Trophoblast cell (in vitro differentiated cells and primary cell): ENCODE data around the gene HS3ST4.

Source experiments
- DNase-seq, 2 donors: peaks; one replicate each; pipeline ENCODE4 v3.0.0-alpha.2; 2016
- H2AFZ ChIP-seq: 2 replicates; pipeline ENCODE4 v1.6.1; 2013; ENCODE audit warnings: low read length, moderate library complexity, mild to moderate bottlenecking; ENCODE audit not compliant: insufficient read depth, poor library complexity
- H2AK5ac ChIP-seq: 2 replicates; pipeline ENCODE4 v1.6.1; 2013; ENCODE audit warnings: mild to moderate bottlenecking, low read length
- H2BK120ac ChIP-seq: 2 replicates; pipeline ENCODE4 v1.6.1; 2013; ENCODE audit warnings: low read length, mild to moderate bottlenecking, moderate library complexity; ENCODE audit not compliant: insufficient read depth, poor library complexity
- H2BK12ac ChIP-seq: 2 replicates; pipeline ENCODE4 v1.6.1; 2013; ENCODE audit warnings: mild to moderate bottlenecking, low read length, moderate library complexity
- H2BK5ac ChIP-seq: 2 replicates; pipeline ENCODE4 v1.6.1; 2013; ENCODE audit warnings: low read length, low read depth, moderate library complexity, mild to moderate bottlenecking; ENCODE audit not compliant: poor library complexity
- H3K14ac ChIP-seq: 2 replicates; pipeline ENCODE4 v1.6.1; 2013; ENCODE audit warnings: mild to moderate bottlenecking, low read length
- H3K18ac ChIP-seq: 2 replicates; pipeline ENCODE4 v1.6.1; 2013; ENCODE audit warnings: mild to moderate bottlenecking, low read length
- H3K23ac ChIP-seq: 2 replicates; pipeline ENCODE4 v1.6.1; 2013; ENCODE audit warnings: low read length
- H3K27ac ChIP-seq: 2 replicates; pipeline ENCODE4 v1.5.1; 2013; ENCODE audit warnings: low read depth, mild to moderate bottlenecking, inconsistent platforms, low read length, moderate library complexity
- H3K27me3 ChIP-seq: 2 replicates; pipeline ENCODE4 v1.6.1; 2013; ENCODE audit warnings: inconsistent platforms, mild to moderate bottlenecking, low read length, moderate library complexity; ENCODE audit not compliant: insufficient read depth
- H3K36me3 ChIP-seq, 2 experiments: 1 replicate in 1 of 2; 2 replicates in 1 of 2; pipeline ENCODE4 v1.6.1; 2013; ENCODE audit warnings: low read length in 2 of 2, mild to moderate bottlenecking in 2 of 2, moderate library complexity in 1 of 2; ENCODE audit not compliant: insufficient read depth in 2 of 2, control insufficient read depth in 1 of 2
- H3K4ac ChIP-seq: 2 replicates; pipeline ENCODE4 v1.6.1; 2013; ENCODE audit warnings: low read depth, mild to moderate bottlenecking, low read length, moderate library complexity
- H3K4me1 ChIP-seq, 2 experiments: 1 replicate in 1 of 2; 2 replicates in 1 of 2; pipeline ENCODE4 v1.6.1; 2013; ENCODE audit warnings: low read length in 2 of 2, mild to moderate bottlenecking in 2 of 2, moderate library complexity in 1 of 2; ENCODE audit not compliant: insufficient read depth in 2 of 2, control insufficient read depth in 1 of 2
- H3K4me2 ChIP-seq: 2 replicates; pipeline ENCODE4 v1.6.1; 2013; ENCODE audit warnings: inconsistent platforms, mild to moderate bottlenecking, low read length, moderate library complexity
- H3K4me3 ChIP-seq: 2 replicates; pipeline ENCODE4 v1.5.1; 2013; ENCODE audit warnings: mild to moderate bottlenecking, low read depth, low read length, inconsistent platforms
- H3K79me1 ChIP-seq: one replicate; pipeline ENCODE4 v1.6.1; 2013; ENCODE audit warnings: low read length
- H3K79me2 ChIP-seq: 2 replicates; pipeline ENCODE4 v1.6.1; 2013; ENCODE audit warnings: low read length, mild to moderate bottlenecking; ENCODE audit not compliant: control insufficient read depth, insufficient read depth, poor library complexity
- H3K9ac ChIP-seq: 2 replicates; pipeline ENCODE4 v1.6.1; 2013; ENCODE audit warnings: mild to moderate bottlenecking, low read length
- H3K9me3 ChIP-seq: 2 replicates; pipeline ENCODE4 v1.6.1; 2013; ENCODE audit warnings: low read depth, mild to moderate bottlenecking, control low read depth, inconsistent platforms, low read length; ENCODE audit not compliant: insufficient read depth
- H4K12ac ChIP-seq: 2 replicates; pipeline ENCODE4 v1.6.1; 2013; ENCODE audit warnings: low read depth, mild to moderate bottlenecking, low read length, moderate library complexity
- H4K8ac ChIP-seq: 2 replicates; pipeline ENCODE4 v1.6.1; 2013; ENCODE audit warnings: low read depth, mild to moderate bottlenecking, low read length, moderate library complexity
- H4K91ac ChIP-seq: one replicate; pipeline ENCODE4 v1.6.1; 2013; ENCODE audit warnings: low read depth, mild to moderate bottlenecking, low read length, moderate library complexity
- whole genome bisulfite sequencing: extraction: QIAGEN DNeasy Blood & Tissue Kit; methylation state at CpG from one replicate; pipeline ENCODE4 v1.1.7; 2013; ENCODE audit warnings: missing lambda C conversion rate; ENCODE audit not compliant: insufficient read length, insufficient coverage; ENCODE audit errors: extremely low coverage; 5-methylcytosine and 5-hydroxymethylcytosine counted together

The HS3ST4 gene

GRCh38 chr16:25868706-25869370 lies 177.1 kb downstream of the HS3ST4 start:
- no peak overlapping the region for H4K12ac ChIP-seq
- H3K4me3 ChIP-seq = no peak overlapping the region
- WGBS = no CpG with 5 or more reads among the region's 9 CpGs
- no peak overlapping the region for H2AFZ ChIP-seq
- no peaks in the 10 kb centered on the region for H3K79me2 ChIP-seq
- no peak overlapping the region for H3K18ac ChIP-seq
- no peak overlapping the region for H2BK12ac ChIP-seq
- no peak overlapping the region for H3K4ac ChIP-seq
- no peaks in the 10 kb centered on the region for H3K27me3 ChIP-seq
- no peak overlapping the region for H3K27ac ChIP-seq
- H4K8ac ChIP-seq = no peak overlapping the region
- no peak overlapping the region for H3K14ac ChIP-seq
- H4K91ac ChIP-seq = no peak overlapping the region
- H3K79me1 ChIP-seq = no peaks in the 10 kb centered on the region
- H3K36me3 ChIP-seq = no peaks in the 10 kb centered on the region
- no peak overlapping the region for H3K23ac ChIP-seq
- H3K9ac ChIP-seq = no peak overlapping the region
- no peak overlapping the region for H2BK120ac ChIP-seq
- no peaks in the 10 kb centered on the region for H3K4me1 ChIP-seq
- no peak overlapping the region for H3K4me2 ChIP-seq
- DNase-seq = no peak
- no peak overlapping the region for H2AK5ac ChIP-seq
- H3K9me3 ChIP-seq = peaks cover under 1% of the 10 kb centered on the region
- H2BK5ac ChIP-seq = no peak overlapping the region

- Histone ChIP-seq H3K9ac (no peak overlapping the region), H2BK12ac (no peak overlapping the region), H3K4me2 (no peak overlapping the region), H2AFZ (no peak overlapping the region), H3K27ac (no peak overlapping the region), H3K4ac (no peak overlapping the region), H3K27me3 (no peaks in the 10 kb centered on the region), H3K79me2 (no peaks in the 10 kb centered on the region), H2BK5ac (no peak overlapping the region), H3K4me3 (no peak overlapping the region), H3K18ac (no peak overlapping the region), H3K4me1 (no peaks in the 10 kb centered on the region), H2BK120ac (no peak overlapping the region), H3K9me3 (peaks cover 2% of the 10 kb centered on the region), H4K91ac (no peak overlapping the region), H4K8ac (no peak overlapping the region), H3K14ac (no peak overlapping the region), H3K23ac (no peak overlapping the region), H2AK5ac (no peak overlapping the region), H3K79me1 (no peaks in the 10 kb centered on the region), H4K12ac (no peak overlapping the region), H3K36me3 (no peaks in the 10 kb centered on the region)
- WGBS = no CpG with 5 or more reads among the region's 3 CpGs
- no peak for DNase-seq
Observed at GRCh38 chr16:25872369-25873070, 180.8 kb downstream of the HS3ST4 start.

- Histone ChIP-seq H2AK5ac (no peak overlapping the region), H2BK5ac (no peak overlapping the region), H3K18ac (no peak overlapping the region), H2AFZ (no peak overlapping the region), H3K27ac (no peak overlapping the region), H4K8ac (no peak overlapping the region), H3K4me3 (no peak overlapping the region), H4K91ac (no peak overlapping the region), H3K36me3 (no peaks in the 10 kb centered on the region), H3K4me2 (no peak overlapping the region), H3K79me1 (no peaks in the 10 kb centered on the region), H3K9ac (no peak overlapping the region), H3K23ac (no peak overlapping the region), H3K14ac (no peak overlapping the region), H4K12ac (no peak overlapping the region), H3K27me3 (no peaks in the 10 kb centered on the region), H2BK120ac (no peak overlapping the region), H2BK12ac (no peak overlapping the region), H3K4me1 (no peaks in the 10 kb centered on the region), H3K4ac (no peak overlapping the region), H3K9me3 (peaks cover 2% of the 10 kb centered on the region), H3K79me2 (no peaks in the 10 kb centered on the region)
- no peak for DNase-seq
Observed at GRCh38 chr16:25874196-25874595, 182.4 kb downstream of the HS3ST4 start.

DNA sequence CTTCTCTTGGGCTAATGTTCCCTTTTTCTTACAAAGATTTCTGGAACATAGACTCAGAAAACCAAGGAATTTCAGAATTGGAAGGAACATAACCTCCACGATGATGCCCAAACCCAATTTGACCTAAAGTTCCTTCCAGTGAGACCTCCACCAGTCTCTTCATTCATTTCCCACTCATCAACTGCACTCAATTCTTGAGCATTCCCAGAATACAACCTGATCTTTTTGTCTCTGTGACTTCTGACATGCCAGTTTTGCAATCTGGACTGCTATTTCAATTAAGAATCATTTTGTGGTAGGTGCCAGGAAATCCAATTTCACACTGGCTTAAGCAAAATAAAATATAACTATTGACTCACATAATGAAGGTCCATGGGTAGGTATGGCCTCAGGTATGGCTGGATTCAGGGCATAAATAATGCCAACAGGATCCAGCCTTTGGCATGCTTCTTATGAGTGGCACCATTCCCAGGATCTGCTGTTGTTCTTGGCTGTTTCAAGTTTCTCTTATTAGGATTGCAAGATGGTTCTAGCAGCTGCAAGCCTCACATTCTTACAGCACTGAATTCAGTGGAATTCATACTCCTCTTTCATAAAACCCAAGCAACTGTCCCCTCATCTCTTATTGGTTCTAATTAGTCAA lies 184.3 kb downstream of the HS3ST4 start:
- whole genome bisulfite sequencing = no CpG with 5 or more reads among the region's 1 CpG
- H3K4me2 ChIP-seq = no peak overlapping the region
- H2AFZ ChIP-seq = no peak overlapping the region
- H4K8ac ChIP-seq = no peak overlapping the region
- H2AK5ac ChIP-seq = no peak overlapping the region
- H4K12ac ChIP-seq = no peak overlapping the region
- no peak for DNase-seq
- no peak overlapping the region for H3K9ac ChIP-seq
- H3K4me1 ChIP-seq = no peaks in the 10 kb centered on the region
- no peaks in the 10 kb centered on the region for H3K27me3 ChIP-seq
- no peak overlapping the region for H3K27ac ChIP-seq
- H4K91ac ChIP-seq = no peak overlapping the region
- no peaks in the 10 kb centered on the region for H3K36me3 ChIP-seq
- no peaks in the 10 kb centered on the region for H3K79me2 ChIP-seq
- no peak overlapping the region for H2BK120ac ChIP-seq
- no peak overlapping the region for H3K23ac ChIP-seq
- H3K14ac ChIP-seq = no peak overlapping the region
- H2BK5ac ChIP-seq = no peak overlapping the region
- H3K4me3 ChIP-seq = no peak overlapping the region
- H3K9me3 ChIP-seq = peaks cover 2% of the 10 kb centered on the region
- no peak overlapping the region for H2BK12ac ChIP-seq
- no peaks in the 10 kb centered on the region for H3K79me1 ChIP-seq
- H3K4ac ChIP-seq = no peak overlapping the region
- no peak overlapping the region for H3K18ac ChIP-seq
